Neural progenitor cell (in vitro differentiated cells): ENCODE data around the gene AKAP6. TPM values are rescaled to one million over a fixed set of nuclear protein-coding genes. Genes with fewer than 3 reads are reported as not detected.

Source experiments
- DNase-seq: peaks from one replicate; pipeline ENCODE4 v3.0.0-alpha.2; 2016; ENCODE audit warnings: low spot score
- H2AFZ ChIP-seq: fragments of 200-600 bp; sonication (generic); replicated peaks from 2 replicates; pipeline ENCODE4 v1.6.1; 2016; ENCODE audit warnings: antibody characterized with exemption
- H3F3A ChIP-seq: fragments of 200-600 bp; sonication (generic); 2 replicates; pipeline ENCODE4 v1.6.1; 2016; ENCODE audit warnings: antibody characterized with exemption, low read depth
- H3K27ac ChIP-seq: fragments of 200-600 bp; sonication (generic); 2 replicates; pipeline ENCODE4 v1.5.1; 2016; ENCODE audit warnings: mild to moderate bottlenecking
- H3K27me3 ChIP-seq: fragments of 200-600 bp; sonication (generic); 2 replicates; pipeline ENCODE4 v1.6.1; 2016; ENCODE audit warnings: mild to moderate bottlenecking, moderate library complexity
- H3K36me3 ChIP-seq: fragments of 200-600 bp; sonication (generic); 2 replicates; pipeline ENCODE4 v1.5.1; 2016
- H3K4me1 ChIP-seq: fragments of 200-600 bp; sonication (generic); 2 replicates; pipeline ENCODE4 v1.6.1; 2016; ENCODE audit warnings: mixed run types
- H3K4me2 ChIP-seq: fragments of 200-600 bp; sonication (generic); 2 replicates; pipeline ENCODE4 v1.6.1; 2016
- H3K4me3 ChIP-seq: fragments of 200-600 bp; sonication (generic); 2 replicates; pipeline ENCODE4 v1.5.1; 2016
- H3K79me2 ChIP-seq: fragments of 200-600 bp; sonication (generic); 2 replicates; pipeline ENCODE4 v1.6.1; 2016; ENCODE audit warnings: low read depth
- H3K9ac ChIP-seq: fragments of 200-600 bp; sonication (generic); 2 replicates; pipeline ENCODE4 v1.6.1; 2016
- H3K9me3 ChIP-seq: fragments of 200-600 bp; sonication (generic); 2 replicates; pipeline ENCODE4 v1.5.1; 2016; ENCODE audit warnings: low read depth
- H4K20me1 ChIP-seq: fragments of 200-600 bp; sonication (generic); 2 replicates; pipeline ENCODE4 v1.6.1; 2016; ENCODE audit warnings: low read depth
- H3K27ac Mint-ChIP-seq: 3 replicates; pipeline ENCODE4 v1.8.0; 2021; ENCODE audit warnings: mixed read lengths
- H3K27me3 Mint-ChIP-seq: 2 replicates; pipeline ENCODE4 v1.8.0; 2022; ENCODE audit warnings: low read depth, mild to moderate bottlenecking, inconsistent platforms, moderate library complexity, mixed read lengths; ENCODE audit not compliant: insufficient read depth
- H3K36me3 Mint-ChIP-seq: 3 replicates; pipeline ENCODE4 v1.8.0; 2021; ENCODE audit warnings: mixed read lengths
- H3K4me1 Mint-ChIP-seq: 3 replicates; pipeline ENCODE4 v1.8.0; 2021; ENCODE audit warnings: mixed read lengths
- H3K4me3 Mint-ChIP-seq: 3 replicates; pipeline ENCODE4 v1.8.0; 2021; ENCODE audit warnings: mild to moderate bottlenecking, moderate library complexity, mixed read lengths
- H3K9me3 Mint-ChIP-seq: 3 replicates; pipeline ENCODE4 v1.8.0; 2020; ENCODE audit warnings: mixed read lengths
- CTCF ChIP-seq: fragments of 200-600 bp; sonication (generic); IDR thresholded peaks from 2 replicates; pipeline ENCODE4 v1.5.1; 2017; ENCODE audit warnings: antibody characterized with exemption, mild to moderate bottlenecking
- EZH2 ChIP-seq: fragments of 200-600 bp; sonication (generic); IDR thresholded peaks from 2 replicates; pipeline ENCODE4 v1.6.1; 2017; ENCODE audit warnings: antibody characterized with exemption, mild to moderate bottlenecking, moderate library complexity
- EZH2phosphoT487 ChIP-seq: fragments of 200-600 bp; sonication (generic); IDR thresholded peaks from 2 replicates; pipeline ENCODE4 v1.6.1; 2017; ENCODE audit warnings: antibody characterized with exemption
- total RNA-seq: library from RNA; depleted of rRNA; stranded (reverse); fragments of >200 nt; gene quantifications from 2 replicates; pipeline ENCODE4 v1.2.3, GENCODE V29; 2015; ENCODE audit warnings: low replicate concordance

The AKAP6 gene
- total RNA-seq, 1 donor from 2014 or later = 3.7 TPM

GRCh38 chr14:32603992-32604565, 275.0 kb downstream of the AKAP6 start:
- H3K27ac ChIP-seq = no peak overlapping the region
- H3K27me3 Mint-ChIP-seq = no peaks in the 10 kb centered on the region
- no peak for DNase-seq
- H4K20me1 ChIP-seq = no peaks in the 10 kb centered on the region
- no peaks in the 10 kb centered on the region for H3K36me3 ChIP-seq
- no peaks in the 10 kb centered on the region for H3K9me3 ChIP-seq
- peaks cover 4% of the 10 kb centered on the region for H3K4me1 Mint-ChIP-seq
- H3K36me3 Mint-ChIP-seq = no peaks in the 10 kb centered on the region
- no peak overlapping the region for H3K9ac ChIP-seq
- no peak for TF ChIP-seq EZH2
- TF ChIP-seq CTCF = no peak
- no peak for TF ChIP-seq EZH2phosphoT487
- H3K4me3 ChIP-seq = no peak overlapping the region
- no peak overlapping the region for H3K4me2 ChIP-seq
- H3F3A ChIP-seq = peaks cover 5% of the 10 kb centered on the region
- no peaks in the 10 kb centered on the region for H3K27me3 ChIP-seq
- peaks cover 11% of the 10 kb centered on the region for H3K4me1 ChIP-seq
- no peak overlapping the region for H2AFZ ChIP-seq
- H3K79me2 ChIP-seq = no peaks in the 10 kb centered on the region
- H3K9me3 Mint-ChIP-seq = no peaks in the 10 kb centered on the region
- no peak overlapping the region for H3K27ac Mint-ChIP-seq
- H3K4me3 Mint-ChIP-seq = no peak overlapping the region

GRCh38 chr14:32606301-32606700, 277.2 kb downstream of the AKAP6 start:
- H3K9me3 Mint-ChIP-seq = no peaks in the 10 kb centered on the region
- no peak overlapping the region for H3K4me3 Mint-ChIP-seq
- TF ChIP-seq CTCF (no peak), EZH2phosphoT487 (no peak), EZH2 (no peak)
- Histone ChIP-seq H3K4me1 (peaks cover 11% of the 10 kb centered on the region), H3K9me3 (no peaks in the 10 kb centered on the region), H2AFZ (no peak overlapping the region), H3F3A (peaks cover 8% of the 10 kb centered on the region), H3K4me2 (no peak overlapping the region), H3K9ac (no peak overlapping the region), H3K4me3 (no peak overlapping the region), H3K27ac (no peak overlapping the region), H4K20me1 (no peaks in the 10 kb centered on the region), H3K79me2 (no peaks in the 10 kb centered on the region), H3K36me3 (no peaks in the 10 kb centered on the region), H3K27me3 (no peaks in the 10 kb centered on the region)
- DNase-seq = no peak
- no peaks in the 10 kb centered on the region for H3K27me3 Mint-ChIP-seq
- no peaks in the 10 kb centered on the region for H3K36me3 Mint-ChIP-seq
- H3K4me1 Mint-ChIP-seq = no peaks in the 10 kb centered on the region
- no peak overlapping the region for H3K27ac Mint-ChIP-seq

GRCh38 chr14:32607399-32607798, 278.3 kb downstream of the AKAP6 start:
- Mint-ChIP-seq H3K27me3 (no peaks in the 10 kb centered on the region), H3K36me3 (no peaks in the 10 kb centered on the region), H3K27ac (no peak overlapping the region), H3K4me1 (no peaks in the 10 kb centered on the region), H3K4me3 (no peak overlapping the region), H3K9me3 (no peaks in the 10 kb centered on the region)
- Histone ChIP-seq H3K4me3 (no peak overlapping the region), H3K4me1 (peaks cover 18% of the 10 kb centered on the region), H3K4me2 (no peak overlapping the region), H4K20me1 (no peaks in the 10 kb centered on the region), H3K9me3 (no peaks in the 10 kb centered on the region), H3K27me3 (no peaks in the 10 kb centered on the region), H3F3A (peaks cover 8% of the 10 kb centered on the region), H3K9ac (no peak overlapping the region), H3K27ac (no peak overlapping the region), H3K36me3 (no peaks in the 10 kb centered on the region), H2AFZ (no peak overlapping the region), H3K79me2 (no peaks in the 10 kb centered on the region)
- no peak for DNase-seq
- TF ChIP-seq CTCF (no peak), EZH2phosphoT487 (no peak), EZH2 (no peak)
